ENCODE data around the gene ZNF608.

ZNF608 gene

GRCh38 chr5:124721229-124721735 lies 25.2 kb downstream of the ZNF608 start:
- Mint-ChIP-seq H3K4me1 (ENCODE audit: low read depth) (no peaks in the 10 kb centered on the region), H3K36me3 (ENCODE audit: low read depth) (no peaks in the 10 kb centered on the region), H3K4me3 (no peak overlapping the region), H3K27me3 (no peaks in the 10 kb centered on the region), H3K9me3 (no peaks in the 10 kb centered on the region), H3K27ac (no peak overlapping the region)

GRCh38 chr5:124720593-124720992 lies 25.8 kb downstream of the ZNF608 start:
- Mint-ChIP-seq H3K9me3 (no peaks in the 10 kb centered on the region), H3K27ac (no peak overlapping the region), H3K4me1 (ENCODE audit: low read depth) (no peaks in the 10 kb centered on the region), H3K36me3 (ENCODE audit: low read depth) (no peaks in the 10 kb centered on the region), H3K27me3 (no peaks in the 10 kb centered on the region), H3K4me3 (no peak overlapping the region)

- no peaks in the 10 kb centered on the region for H3K9me3 Mint-ChIP-seq
- H3K27me3 Mint-ChIP-seq = no peaks in the 10 kb centered on the region
- no peak overlapping the region for H3K4me3 Mint-ChIP-seq
- H3K27ac Mint-ChIP-seq = no peak overlapping the region
- no peaks in the 10 kb centered on the region for H3K36me3 Mint-ChIP-seq (ENCODE audit: low read depth)
- no peaks in the 10 kb centered on the region for H3K4me1 Mint-ChIP-seq (ENCODE audit: low read depth)
Measured at GRCh38 chr5:124719113-124719967, 27.1 kb downstream of the ZNF608 start.

- Mint-ChIP-seq H3K27me3 (no peaks in the 10 kb centered on the region), H3K4me3 (no peak overlapping the region), H3K36me3 (ENCODE audit: low read depth) (no peaks in the 10 kb centered on the region), H3K4me1 (ENCODE audit: low read depth) (peaks cover 3% of the 10 kb centered on the region), H3K27ac (no peak overlapping the region), H3K9me3 (no peaks in the 10 kb centered on the region)
Measured at GRCh38 chr5:124718380-124718789, 28.1 kb downstream of the ZNF608 start.

GRCh38 chr5:124716169-124716568 lies 30.3 kb downstream of the ZNF608 start:
- no peak overlapping the region for H3K27ac Mint-ChIP-seq
- no peak overlapping the region for H3K4me3 Mint-ChIP-seq
- peaks cover 5% of the 10 kb centered on the region for H3K9me3 Mint-ChIP-seq
- peaks cover 10% of the 10 kb centered on the region for H3K4me1 Mint-ChIP-seq (ENCODE audit: low read depth)
- no peaks in the 10 kb centered on the region for H3K27me3 Mint-ChIP-seq
- H3K36me3 Mint-ChIP-seq (ENCODE audit: low read depth) = no peaks in the 10 kb centered on the region

GRCh38 chr5:124714910-124715309 lies 31.5 kb downstream of the ZNF608 start:
- Mint-ChIP-seq H3K9me3 (peaks cover 5% of the 10 kb centered on the region), H3K36me3 (ENCODE audit: low read depth) (no peaks in the 10 kb centered on the region), H3K27ac (no peak overlapping the region), H3K4me3 (no peak overlapping the region), H3K27me3 (peaks cover 2% of the 10 kb centered on the region), H3K4me1 (ENCODE audit: low read depth) (peaks cover 10% of the 10 kb centered on the region)

GRCh38 chr5:124713595-124713994 lies 32.8 kb downstream of the ZNF608 start:
- H3K4me3 Mint-ChIP-seq = no peak overlapping the region
- H3K36me3 Mint-ChIP-seq (ENCODE audit: low read depth) = no peaks in the 10 kb centered on the region
- H3K27me3 Mint-ChIP-seq = peaks cover 7% of the 10 kb centered on the region
- H3K9me3 Mint-ChIP-seq = peaks cover 5% of the 10 kb centered on the region
- H3K4me1 Mint-ChIP-seq (ENCODE audit: low read depth) = peaks cover 10% of the 10 kb centered on the region
- no peak overlapping the region for H3K27ac Mint-ChIP-seq

- no peak overlapping the region for H3K4me3 Mint-ChIP-seq
- no peaks in the 10 kb centered on the region for H3K36me3 Mint-ChIP-seq (ENCODE audit: low read depth)
- peaks cover 7% of the 10 kb centered on the region for H3K27me3 Mint-ChIP-seq
- peaks cover 11% of the 10 kb centered on the region for H3K4me1 Mint-ChIP-seq (ENCODE audit: low read depth)
- H3K27ac Mint-ChIP-seq = no peak overlapping the region
- H3K9me3 Mint-ChIP-seq = peaks cover 5% of the 10 kb centered on the region
Measured at GRCh38 chr5:124712731-124713305, 33.6 kb downstream of the ZNF608 start.

GRCh38 chr5:124708086-124708485 lies 38.4 kb downstream of the ZNF608 start:
- Mint-ChIP-seq H3K4me3 (no peak overlapping the region), H3K27ac (no peak overlapping the region), H3K36me3 (ENCODE audit: low read depth) (no peaks in the 10 kb centered on the region), H3K27me3 (peaks cover 7% of the 10 kb centered on the region), H3K9me3 (peaks cover 5% of the 10 kb centered on the region), H3K4me1 (ENCODE audit: low read depth) (peaks cover 27% of the 10 kb centered on the region)

GRCh38 chr5:124707520-124707919 lies 38.9 kb downstream of the ZNF608 start:
- Mint-ChIP-seq H3K4me3 (no peak overlapping the region), H3K27ac (no peak overlapping the region), H3K4me1 (ENCODE audit: low read depth) (peaks cover 26% of the 10 kb centered on the region), H3K27me3 (peaks cover 7% of the 10 kb centered on the region), H3K9me3 (peaks cover 5% of the 10 kb centered on the region), H3K36me3 (ENCODE audit: low read depth) (no peaks in the 10 kb centered on the region)

GRCh38 chr5:124706729-124707361 lies 39.6 kb downstream of the ZNF608 start:
- Mint-ChIP-seq H3K4me1 (ENCODE audit: low read depth) (peaks cover 26% of the 10 kb centered on the region), H3K27ac (no peak overlapping the region), H3K9me3 (peaks cover 5% of the 10 kb centered on the region)

GRCh38 chr5:124706051-124706450 lies 40.4 kb downstream of the ZNF608 start:
- H3K27me3 Mint-ChIP-seq = peaks cover 7% of the 10 kb centered on the region
- no peak overlapping the region for H3K4me3 Mint-ChIP-seq
- H3K4me1 Mint-ChIP-seq (ENCODE audit: low read depth) = peaks cover 26% of the 10 kb centered on the region
- H3K27ac Mint-ChIP-seq = no peak overlapping the region
- no peaks in the 10 kb centered on the region for H3K36me3 Mint-ChIP-seq (ENCODE audit: low read depth)
- H3K9me3 Mint-ChIP-seq = no peaks in the 10 kb centered on the region

More at GRCh38 chr5:124706729-124707361, 39.6 kb downstream of the ZNF608 start:
- Mint-ChIP-seq H3K27me3 (peaks cover 7% of the 10 kb centered on the region), H3K36me3 (ENCODE audit: low read depth) (no peaks in the 10 kb centered on the region), H3K4me3 (no peak overlapping the region)

GRCh38 chr5:124705577-124705976 lies 40.9 kb downstream of the ZNF608 start:
- peaks cover 7% of the 10 kb centered on the region for H3K27me3 Mint-ChIP-seq

GRCh38 chr5:124704594-124705284 lies 41.7 kb downstream of the ZNF608 start:
- Mint-ChIP-seq H3K4me1 (ENCODE audit: low read depth) (peaks cover 26% of the 10 kb centered on the region), H3K9me3 (no peaks in the 10 kb centered on the region), H3K27ac (no peak overlapping the region), H3K36me3 (ENCODE audit: low read depth) (no peaks in the 10 kb centered on the region), H3K4me3 (no peak overlapping the region), H3K27me3 (peaks cover 3% of the 10 kb centered on the region)

More at GRCh38 chr5:124705577-124705976, 40.9 kb downstream of the ZNF608 start:
- H3K36me3 Mint-ChIP-seq (ENCODE audit: low read depth) = no peaks in the 10 kb centered on the region
- H3K4me3 Mint-ChIP-seq = no peak overlapping the region
- H3K9me3 Mint-ChIP-seq = no peaks in the 10 kb centered on the region
- H3K4me1 Mint-ChIP-seq (ENCODE audit: low read depth) = peaks cover 26% of the 10 kb centered on the region
- H3K27ac Mint-ChIP-seq = no peak overlapping the region
